ACHN (cell line): ENCODE measurements around the gene DPH3.
"Not testable (repeated sequence)": the region's sequence is repeated elsewhere in the genome, so short reads cannot be mapped to it uniquely, and the experiment has no call there.

ENCODE experiments used
- DNase-seq: peaks from one replicate; pipeline ENCODE4 v3.0.0-alpha.2; 2015
- in situ Hi-C: cut with HindIII; loops from 2 replicates; pipeline ENCODE4 v1.10.0; 2017; ENCODE audit warnings: low sequenced_read_pairs, low pct_ligation_motif_present, low pct_unique_long_range_greater_than_20kb

Gene DPH3

DNA sequence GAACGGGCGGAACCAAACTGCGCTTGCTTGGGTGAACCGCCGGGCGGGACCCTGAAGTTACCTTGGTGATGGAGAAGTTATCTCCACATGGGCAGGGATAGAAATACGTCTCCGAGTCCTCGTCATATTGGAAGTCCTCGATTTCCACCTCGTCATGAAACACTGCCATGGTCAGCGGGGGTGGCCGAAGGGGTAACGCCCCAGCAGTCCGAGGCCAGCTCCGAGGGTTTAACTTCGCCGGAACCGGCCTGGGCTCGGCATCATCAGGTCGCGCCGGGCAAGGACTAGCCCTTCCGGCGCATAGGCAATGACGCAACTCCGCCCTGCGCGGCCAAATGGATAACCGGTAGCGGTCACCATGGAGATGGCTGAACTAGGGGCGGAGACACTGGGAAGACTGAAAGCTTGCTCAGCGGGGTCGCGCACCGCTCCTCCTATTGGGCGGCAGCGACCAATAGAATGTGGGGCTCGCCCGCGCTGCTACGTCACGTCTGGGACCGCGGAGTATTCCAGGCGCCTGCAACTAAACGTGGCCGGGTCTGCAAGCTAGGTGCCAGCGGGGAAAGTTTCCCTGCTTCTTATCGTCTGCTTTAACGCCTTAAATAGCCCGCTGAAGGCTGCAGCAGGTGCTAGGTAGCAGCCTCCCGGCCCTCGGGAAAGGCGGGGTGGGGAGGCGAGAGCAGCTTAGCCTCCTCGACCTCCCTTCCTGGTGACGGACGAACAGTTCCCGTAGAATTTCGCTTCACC is at the start of gene DPH3, which contains the start of gene OXNAD1:
TSS of gene DPH3 (minus strand) at position 236 of the 747 bp plus-strand sequence. CDS start at position 169, 67 bp downstream.
TSS of gene OXNAD1 (plus strand) at position 505 of the 747 bp plus-strand sequence. CDS start 5,741 bp downstream, outside the sequence.
- in situ Hi-C loops, result loop anchor here (25.0 kb wide), 1 partner anchor 272 kb away; no protein-coding TSS in a partner anchor
- DNase-seq, result peak; percentile 98

DNA sequence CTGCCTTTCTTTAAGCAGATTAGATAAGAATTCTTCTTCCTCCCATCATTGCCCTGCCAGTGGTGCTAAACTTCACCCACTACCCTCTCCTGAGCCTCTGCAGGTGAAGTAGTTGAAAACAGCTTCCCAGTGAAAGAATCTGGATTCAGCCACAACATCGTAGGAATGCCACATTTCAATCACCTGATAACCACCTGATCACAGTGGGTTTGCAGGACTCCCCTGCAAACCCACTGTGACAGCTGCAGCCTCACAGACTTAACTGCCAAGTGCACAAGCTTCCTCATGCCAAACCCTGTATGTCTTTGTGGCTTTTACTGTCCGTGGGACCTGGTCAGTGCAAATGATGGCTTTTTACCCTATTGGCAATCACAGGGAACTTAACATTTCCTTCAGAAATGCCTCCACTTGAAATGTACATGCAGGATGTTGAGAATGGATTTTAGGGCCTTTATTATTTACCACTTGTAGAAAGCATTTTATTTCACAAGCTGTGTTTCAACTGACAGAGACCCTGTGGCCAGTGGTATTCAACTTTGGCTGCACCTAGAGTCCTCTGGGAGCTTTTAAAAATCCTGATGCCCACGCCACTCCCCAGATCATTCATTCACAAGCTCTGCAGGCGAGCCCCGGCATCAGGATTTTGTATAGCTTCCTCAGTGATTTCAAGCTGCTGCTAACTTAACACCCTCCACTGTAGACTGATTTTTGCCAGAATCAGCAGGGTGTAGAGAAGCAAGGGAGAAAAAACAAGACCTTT is 49.3 kb upstream of the DPH3 start:
- DNase-seq, result no peak
- in situ Hi-C loops, result no loop called here

DNA sequence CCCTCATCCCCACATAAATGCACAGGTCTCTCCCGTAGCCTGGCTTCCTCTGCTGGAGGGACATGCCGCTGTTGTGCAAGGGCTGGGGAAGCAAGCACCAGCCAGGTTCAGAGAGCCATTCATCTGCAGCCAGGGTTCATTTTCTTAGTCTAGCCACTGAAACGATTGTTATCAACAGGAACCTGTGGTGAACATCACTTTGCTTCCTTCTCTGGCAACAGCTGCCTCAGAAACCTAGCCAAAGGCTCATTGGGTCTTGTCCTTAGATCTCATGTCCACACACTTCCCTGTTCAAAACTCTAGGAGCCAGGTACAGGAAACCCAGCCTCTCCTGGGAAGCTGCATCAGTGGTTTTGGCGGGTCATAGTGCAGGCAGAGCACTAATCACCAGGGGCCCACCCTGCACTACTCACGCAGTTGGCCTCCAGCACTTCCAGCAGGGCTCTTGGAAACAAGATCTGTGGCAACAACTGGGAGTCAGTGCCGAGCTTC is 47.3 kb upstream of the DPH3 start:
- no peak for DNase-seq
- in situ Hi-C loops, result no loop called here

DNA sequence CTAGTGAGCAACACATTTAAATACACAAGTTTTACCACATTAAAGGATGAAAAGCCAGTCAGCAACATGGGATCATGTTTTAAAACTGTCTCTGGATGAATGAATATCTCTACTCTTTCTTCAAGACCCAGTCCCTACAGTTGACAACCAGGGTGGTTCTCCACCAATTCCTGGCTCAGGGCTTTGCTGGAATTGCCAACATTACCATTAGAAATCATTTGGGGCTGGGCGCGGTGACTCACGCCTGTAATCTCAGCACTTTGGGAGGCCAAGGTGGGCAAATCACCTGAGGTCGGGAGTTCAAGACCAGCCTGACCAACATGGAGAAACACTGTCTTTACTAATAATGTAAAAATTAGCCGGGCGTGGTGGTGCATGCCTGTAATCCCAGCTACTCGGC is 45.7 kb upstream of the DPH3 start:
- in situ Hi-C loops, DNase-seq: not testable (repeated sequence)

DNA sequence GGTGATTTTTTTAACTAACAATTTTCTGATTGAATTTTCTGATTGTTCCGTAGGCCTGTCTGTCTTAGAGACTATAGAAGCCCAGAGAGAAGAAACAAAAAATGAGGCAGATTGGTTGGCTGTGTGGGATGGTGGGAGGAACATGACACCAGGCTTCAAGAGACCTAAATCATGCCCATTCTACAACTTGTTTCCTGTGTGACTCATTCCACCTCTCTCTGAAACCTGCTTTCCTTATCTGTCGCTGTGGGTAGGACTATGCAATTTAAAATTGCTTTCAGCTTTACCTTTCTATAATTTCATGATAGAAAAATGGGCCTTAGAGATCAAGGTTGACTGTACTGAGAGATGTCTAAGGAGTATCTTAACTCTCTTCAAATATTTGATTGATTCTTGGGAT is 44.8 kb upstream of the DPH3 start:
- in situ Hi-C loops, result no loop called here
- DNase-seq, result peak; percentile 41

DNA sequence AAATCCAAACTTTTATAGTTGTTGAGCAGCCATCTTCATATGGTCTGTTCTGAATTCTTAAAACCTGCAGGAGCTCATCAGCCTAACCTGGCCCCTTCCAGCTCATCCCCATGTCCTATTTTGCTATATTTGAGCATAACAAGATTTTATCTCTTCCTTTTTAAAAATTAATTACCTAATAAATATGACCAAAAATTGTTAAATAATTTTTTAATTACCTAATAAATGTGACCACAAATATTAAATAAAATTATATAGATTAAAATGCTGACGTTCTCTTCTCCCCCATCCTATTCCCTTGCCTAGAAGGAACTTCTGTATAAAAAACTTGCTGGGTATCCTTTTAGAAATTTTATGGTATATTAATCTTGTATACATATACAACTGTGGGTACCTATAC is 44.0 kb upstream of the DPH3 start:
- in situ Hi-C loops, result no loop called here
- DNase-seq, result no peak

DNA sequence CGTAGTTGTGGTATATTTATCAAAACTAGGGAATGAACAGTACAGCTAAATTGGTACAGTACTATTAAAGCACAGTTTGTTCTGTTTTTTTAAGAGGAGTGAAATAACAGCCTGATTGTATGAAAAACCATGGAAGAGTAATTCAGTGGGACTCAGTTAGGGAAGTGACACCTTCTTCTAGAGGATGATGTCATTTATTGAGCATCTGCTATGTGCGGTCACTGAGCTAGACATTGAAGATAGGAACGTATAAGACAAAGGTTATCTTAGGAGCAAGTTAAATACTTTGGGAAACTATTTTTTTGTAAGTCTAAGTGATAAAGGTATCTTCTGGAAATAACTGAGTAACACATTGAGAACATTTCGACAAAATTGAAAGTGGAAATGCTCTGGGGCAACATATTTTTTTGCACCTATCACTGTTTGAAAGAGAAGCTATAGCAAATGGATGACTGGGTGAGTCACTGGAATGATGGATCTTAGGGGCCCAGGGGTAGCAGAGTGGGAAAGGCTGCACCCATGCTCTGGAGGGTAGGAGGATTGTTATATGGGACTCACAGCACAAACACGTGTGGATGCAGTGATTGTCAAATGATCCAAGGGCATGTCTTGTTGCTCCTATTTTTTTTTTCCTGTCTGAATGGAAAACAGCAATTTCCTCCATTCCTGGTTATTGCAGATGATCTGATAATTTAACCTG is 43.2 kb upstream of the DPH3 start:
- no peak for DNase-seq
- in situ Hi-C loops, result no loop called here

DNA sequence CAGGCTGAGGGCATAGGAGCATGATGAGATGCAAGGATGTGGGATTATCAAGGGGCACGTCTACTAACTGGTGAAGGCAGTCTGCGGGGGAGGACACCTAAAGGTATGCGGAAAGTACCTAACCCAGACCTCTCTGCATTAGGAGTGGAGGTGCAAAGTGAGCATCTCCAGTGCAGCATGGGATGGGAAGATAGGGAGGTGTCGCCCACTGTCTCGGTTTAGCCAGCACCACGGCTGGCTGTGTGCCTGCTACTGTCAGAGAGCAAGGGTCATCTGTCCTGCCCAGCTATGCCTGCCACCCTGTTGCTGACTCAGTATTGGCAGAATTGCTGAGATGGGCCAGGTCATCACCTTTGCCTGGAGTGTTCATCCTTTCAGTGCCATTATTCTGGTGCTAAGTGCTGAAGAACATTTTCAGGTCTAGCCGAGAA is 40.4 kb upstream of the DPH3 start:
- no peak for DNase-seq
- in situ Hi-C loops, result no loop called here

DNA sequence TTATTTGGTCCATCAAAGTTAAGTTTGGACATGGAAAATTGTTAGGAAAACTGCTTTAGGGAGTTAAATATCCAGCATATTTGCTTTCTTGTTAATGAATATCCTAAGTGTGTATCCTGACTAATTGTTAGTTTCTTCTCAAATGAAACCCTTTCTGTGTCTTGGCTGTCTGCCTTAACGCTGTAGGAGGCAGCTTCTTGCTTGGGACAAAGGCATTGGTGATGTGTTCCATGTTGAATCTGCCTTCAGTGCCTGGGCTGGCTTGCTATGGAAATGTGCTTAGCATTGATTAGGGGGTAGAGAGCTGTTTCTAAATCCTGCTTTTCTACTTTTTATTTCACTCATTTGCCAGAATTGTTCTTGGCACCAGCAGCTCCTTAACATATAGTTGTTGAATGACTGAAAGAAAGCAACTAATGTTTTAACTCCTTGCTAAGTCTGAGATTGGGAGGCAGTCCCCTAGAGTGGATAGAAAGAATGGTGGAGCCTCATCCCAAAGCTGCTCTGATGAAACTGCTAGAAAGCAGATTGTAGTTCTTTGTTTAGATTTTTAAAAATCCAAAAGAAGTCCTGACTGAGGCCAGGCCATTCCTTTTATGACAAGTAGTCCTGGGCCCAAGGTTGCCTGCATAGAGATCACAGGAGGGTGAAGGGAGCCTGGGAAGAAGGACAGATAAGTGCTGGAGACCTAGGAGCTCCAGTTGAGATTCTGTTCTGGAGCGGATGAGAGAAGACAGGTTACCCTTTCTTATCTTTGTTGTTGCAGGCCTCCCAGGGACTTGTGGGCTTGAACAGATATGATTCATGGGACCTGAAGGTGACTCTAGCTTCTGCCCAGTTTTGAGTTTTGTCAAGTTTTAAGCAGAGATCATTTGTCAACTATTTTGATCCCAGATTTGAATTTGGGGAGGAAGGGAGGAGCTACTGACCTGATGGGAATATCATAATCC is 39.6 kb upstream of the DPH3 start:
- DNase-seq, result no peak

DNA sequence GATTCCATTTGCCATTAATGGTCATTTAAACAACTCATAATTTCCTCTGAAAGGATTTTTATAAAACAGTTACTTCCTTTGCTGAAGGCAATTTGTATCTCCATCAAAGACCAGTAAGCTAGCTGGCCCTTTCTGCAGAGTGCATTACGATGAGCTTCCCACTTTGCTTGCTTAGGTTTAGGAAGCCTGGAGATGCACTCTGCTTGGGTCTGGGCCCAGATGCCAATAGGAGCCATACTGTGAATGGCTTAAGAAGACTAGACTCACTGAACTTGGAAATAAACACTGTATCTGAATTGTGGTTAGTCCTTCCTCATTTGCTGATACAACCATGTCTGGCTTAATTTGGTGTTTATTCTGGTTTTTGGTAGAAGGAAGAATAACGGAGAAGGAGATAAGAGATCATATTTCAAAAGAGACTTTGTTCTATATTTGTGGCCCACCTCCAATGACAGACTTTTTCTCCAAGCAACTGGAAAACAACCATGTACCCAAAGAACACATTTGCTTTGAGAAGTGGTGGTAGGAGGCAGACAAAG is 38.4 kb upstream of the DPH3 start:
- in situ Hi-C loops, result no loop called here
- no peak for DNase-seq

More for the DNA sequence above, 39.6 kb upstream of the DPH3 start:
- in situ Hi-C loops, result no loop called here

DNA sequence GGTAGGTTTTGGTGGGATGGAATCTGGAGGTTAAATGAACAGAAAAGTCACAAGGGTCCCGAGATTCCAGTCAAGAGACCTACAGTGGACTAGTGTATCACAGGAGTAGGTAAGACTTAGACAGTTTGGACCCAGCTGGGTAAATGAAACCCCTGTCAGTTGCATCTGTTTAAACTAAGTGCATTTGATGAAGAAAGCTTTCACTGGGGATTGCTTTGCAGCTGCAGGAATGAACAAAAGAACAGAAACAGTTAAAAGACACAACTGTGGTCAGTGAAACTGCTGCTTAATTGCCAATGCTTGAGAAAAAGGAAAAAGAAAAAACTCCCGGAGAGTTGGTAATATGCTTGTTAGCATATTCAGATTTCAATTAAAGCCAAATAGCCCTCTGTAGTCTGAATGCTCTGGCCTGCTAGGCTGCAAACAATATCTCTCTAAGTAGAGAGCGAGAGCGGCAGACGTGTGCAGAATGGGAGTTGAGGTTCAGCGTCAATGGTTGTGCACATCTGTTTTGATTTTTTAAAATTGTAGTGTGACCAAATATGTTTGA is 37.4 kb upstream of the DPH3 start:
- in situ Hi-C loops, result no loop called here

DNA sequence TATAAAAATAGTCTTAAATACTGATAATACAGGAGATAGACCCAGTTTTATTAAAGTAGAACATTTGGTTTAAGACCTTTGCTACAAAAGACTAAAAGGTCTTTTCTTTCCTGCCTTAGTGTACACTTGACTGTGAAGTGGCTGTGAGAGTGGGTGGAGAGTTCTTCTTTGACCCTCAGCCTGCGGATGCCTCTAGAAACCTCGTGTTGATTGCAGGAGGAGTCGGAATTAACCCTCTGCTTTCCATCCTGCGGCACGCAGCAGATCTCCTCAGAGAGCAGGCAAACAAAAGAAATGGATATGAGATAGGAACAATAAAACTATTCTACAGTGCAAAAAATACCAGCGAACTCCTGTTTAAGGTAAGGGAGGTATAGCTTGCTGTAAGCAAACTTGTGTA is 36.8 kb upstream of the DPH3 start:
- in situ Hi-C loops, result no loop called here
- no peak for DNase-seq

More for the DNA sequence above, 37.4 kb upstream of the DPH3 start:
- DNase-seq, result no peak

DNA sequence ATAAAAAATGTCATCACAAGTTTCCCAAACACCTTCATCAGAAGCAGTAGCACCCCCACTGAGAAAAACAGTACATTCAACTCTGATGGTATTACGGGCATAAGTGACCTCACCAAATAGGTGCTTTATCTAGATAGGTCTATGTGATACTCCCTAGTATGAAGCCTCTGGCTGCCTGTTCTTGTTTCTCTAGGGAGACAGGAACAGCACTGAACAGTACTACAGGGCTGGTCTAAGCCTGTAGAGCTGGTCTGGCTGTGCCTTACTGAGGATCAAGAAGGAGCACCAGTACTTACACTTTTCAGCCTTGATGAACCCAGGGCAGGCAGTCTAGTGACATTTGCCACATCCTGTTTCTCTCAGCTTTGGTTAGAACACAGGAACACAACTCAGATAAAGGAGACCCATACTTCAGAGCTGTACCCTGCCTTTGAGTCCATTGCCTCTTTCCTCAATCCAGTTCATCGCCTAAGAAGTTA is 36.2 kb upstream of the DPH3 start:
- in situ Hi-C loops, result no loop called here
- no peak for DNase-seq

DNA sequence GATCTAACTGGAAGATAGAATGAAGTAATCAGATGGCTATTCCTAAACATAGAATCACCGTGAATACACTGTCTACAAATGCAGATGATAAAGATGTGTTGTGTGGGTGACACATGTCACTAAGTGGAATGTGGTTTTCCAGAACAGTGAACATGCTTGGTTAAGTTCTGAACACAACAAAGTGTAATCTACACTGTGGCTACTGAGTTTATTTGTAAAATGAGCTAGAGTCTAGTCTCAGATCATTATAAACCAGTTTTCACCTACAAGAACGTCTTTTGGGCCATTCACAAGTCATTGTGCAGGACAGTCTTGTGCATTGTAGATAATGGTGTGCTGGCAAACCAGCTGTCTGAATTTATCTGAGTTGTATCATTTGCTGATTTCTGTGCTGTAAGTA is 35.6 kb upstream of the DPH3 start:
- no peak for DNase-seq
- in situ Hi-C loops, result no loop called here

DNA sequence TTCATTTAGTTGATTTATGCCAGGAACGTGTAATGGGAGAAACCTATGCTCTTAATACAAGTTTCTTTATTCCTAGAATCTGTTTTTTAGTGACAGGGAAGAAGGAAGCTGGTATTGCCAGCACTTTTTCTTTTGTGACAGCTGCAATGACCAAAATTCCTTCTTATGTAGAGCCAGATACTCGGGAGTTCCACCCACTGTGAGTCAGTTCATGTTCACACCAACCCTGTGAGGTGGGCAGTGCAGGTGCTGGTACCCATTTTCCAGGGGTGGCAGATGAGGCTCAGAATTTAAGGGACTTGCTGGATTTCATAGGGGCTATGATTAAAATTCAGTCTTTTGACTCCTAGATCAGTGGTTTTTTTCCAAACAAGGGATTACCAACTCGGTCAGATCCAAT is 35.0 kb upstream of the DPH3 start:
- no peak for DNase-seq
- in situ Hi-C loops, result no loop called here

DNA sequence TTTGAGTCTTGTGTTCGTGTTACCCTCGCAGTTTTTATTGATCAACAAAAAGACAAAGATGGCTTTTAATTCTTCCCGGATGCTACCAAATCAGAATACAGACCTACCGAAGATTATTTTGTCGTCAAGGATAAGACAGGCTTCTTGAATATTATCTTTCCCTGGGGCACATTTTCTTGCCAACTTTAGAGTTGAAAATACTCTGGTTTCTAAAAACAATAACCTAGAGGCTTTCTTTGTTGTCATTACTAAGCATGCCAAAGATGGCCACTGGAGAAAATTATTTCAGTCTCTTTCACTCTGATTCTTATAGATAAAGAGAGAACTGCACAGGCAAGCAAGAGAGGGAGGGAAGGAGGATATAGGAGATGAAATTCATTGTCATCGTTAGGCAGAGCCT is 34.1 kb upstream of the DPH3 start:
- DNase-seq, result no peak
- in situ Hi-C loops, result no loop called here
